Activated CD8-positive, alpha-beta T cell treated with anti-CD3 and anti-CD28 coated beads, Interleukin-2, amount 10 ng/mL, durations not matched to agents 7 days and 5 days (primary cell): ENCODE data around the gene SHH. TPM values are rescaled to one million over a fixed set of nuclear protein-coding genes. Genes with fewer than 3 reads are reported as not detected.

Experiments
- ATAC-seq: fragments of 150-1000 bp; cut with Tn5 transposase; one replicate; pipeline ENCODE4 v1.10.0; 2021; ENCODE audit warnings: moderate library complexity
- CTCF ChIA-PET: fragments of 350-600 bp; sonication (Branson Sonifier 250); formaldehyde crosslinking; loops from one replicate; lab custom pipeline; 2021; ENCODE audit warnings: antibody characterized with exemption; lab: Charles Lee
- POLR2A ChIA-PET: fragments of 350-600 bp; sonication (Branson Sonifier 250); formaldehyde crosslinking; loops from one replicate; lab custom pipeline; 2021; ENCODE audit warnings: antibody characterized with exemption; lab: Charles Lee
- DNase-seq: peaks from one replicate; pipeline ENCODE4 v3.0.0-alpha.2; 2020
- H3K27ac Mint-ChIP-seq: one replicate; pipeline ENCODE4 v1.8.0; 2021; ENCODE audit warnings: mild to moderate bottlenecking, mixed read lengths
- H3K27me3 Mint-ChIP-seq: one replicate; pipeline ENCODE4 v1.8.0; 2021; ENCODE audit warnings: low read depth, mixed read lengths
- H3K36me3 Mint-ChIP-seq: one replicate; pipeline ENCODE4 v1.8.0; 2021; ENCODE audit warnings: low read depth, mixed read lengths
- H3K4me1 Mint-ChIP-seq: one replicate; pipeline ENCODE4 v1.8.0; 2021; ENCODE audit warnings: low read depth, mixed read lengths
- H3K4me3 Mint-ChIP-seq: one replicate; pipeline ENCODE4 v1.8.0; 2021; ENCODE audit warnings: mild to moderate bottlenecking, mixed read lengths
- H3K9me3 Mint-ChIP-seq: one replicate; pipeline ENCODE4 v1.8.0; 2022; ENCODE audit warnings: mixed read lengths; ENCODE audit not compliant: insufficient read depth
- total RNA-seq, 2 experiments: library from RNA; stranded (reverse); gene quantifications; one replicate each; pipeline ENCODE4 v1.2.3, GENCODE V29; 2021

Gene SHH
- total RNA-seq, result under 1 TPM in 1 of 2 experiments, not detected in 1; 0.08 TPM

DNA sequence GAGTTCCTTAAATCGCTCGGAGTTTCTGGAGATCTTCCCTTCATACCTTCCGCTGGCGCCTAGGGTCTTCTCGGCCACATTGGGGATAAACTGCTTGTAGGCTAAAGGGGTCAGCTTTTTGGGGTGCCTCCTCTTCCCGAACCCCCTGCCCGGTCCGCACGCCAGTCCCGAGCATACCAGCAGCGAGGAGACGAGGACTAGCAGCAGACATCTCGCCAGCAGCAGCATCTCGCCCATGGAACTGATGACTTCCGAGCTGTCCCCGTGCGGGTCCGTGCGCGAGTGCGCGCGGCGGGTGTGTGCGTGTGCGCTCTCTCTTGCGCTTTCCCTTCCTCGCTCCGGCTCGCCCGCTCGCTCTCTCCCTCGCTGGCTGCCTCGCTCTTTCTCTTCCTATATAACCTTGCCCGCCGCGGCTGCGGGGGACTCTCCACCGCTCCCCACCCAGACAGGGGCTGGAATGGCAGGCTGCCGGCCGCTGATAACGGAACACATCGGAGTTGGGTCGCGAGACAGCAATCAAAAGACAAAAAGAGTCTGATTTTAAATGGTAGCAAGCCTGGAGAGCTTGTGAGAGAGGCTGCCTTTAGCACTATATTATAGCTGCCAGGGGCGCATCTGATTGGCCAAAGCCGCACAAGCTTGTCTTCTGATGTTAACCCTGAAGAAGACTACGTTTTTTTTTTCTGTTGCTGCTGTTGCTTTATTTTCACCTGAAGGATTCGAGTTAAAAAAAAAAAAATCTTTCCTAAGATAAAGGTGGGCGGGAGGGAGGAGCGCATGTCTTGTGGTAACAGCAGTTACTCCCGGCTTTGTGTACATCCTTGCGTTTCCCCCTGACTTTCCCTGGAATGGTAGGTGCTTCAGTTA lies at the start of gene SHH:
Gene SHH, minus strand, starts transcription at position 569 of the 867 bp plus-strand sequence. Its CDS starts 341 bp downstream, at position 228.
- no peak within 1 kb of the TSS for H3K4me3 Mint-ChIP-seq
- POLR2A ChIA-PET, result no interaction called here
- no peaks in the 10 kb centered on the region for H3K36me3 Mint-ChIP-seq
- no peaks in the 10 kb centered on the region for H3K9me3 Mint-ChIP-seq
- CTCF ChIA-PET, result interaction anchor here (0.8 kb wide), 1 partner anchor 398 kb away, joined by 3 read pairs; no protein-coding TSS in a partner anchor
- H3K27me3 Mint-ChIP-seq, result peaks cover 67% of the 10 kb centered on the region
- ATAC-seq (no peak), DNase-seq (no peak)
- peaks cover 23% of the 10 kb centered on the region for H3K4me1 Mint-ChIP-seq
- no peak within 1 kb of the TSS for H3K27ac Mint-ChIP-seq

GRCh38 chr7:155861480-155861868 lies 49.2 kb upstream of the SHH start:
- Mint-ChIP-seq H3K27me3 (peaks cover 6% of the 10 kb centered on the region), H3K9me3 (no peaks in the 10 kb centered on the region), H3K4me1 (no peaks in the 10 kb centered on the region), H3K27ac (no peak overlapping the region), H3K36me3 (no peaks in the 10 kb centered on the region), H3K4me3 (no peak overlapping the region)
- ATAC-seq, result no peak
- CTCF ChIA-PET, result interaction anchor here (0.6 kb wide), 1 partner anchor 154 kb away, joined by 3 read pairs; no protein-coding TSS in a partner anchor
- DNase-seq, result no peak
- POLR2A ChIA-PET, result no interaction called here

- H3K9me3 Mint-ChIP-seq, result no peaks in the 10 kb centered on the region
- CTCF ChIA-PET, result interaction anchor here (0.6 kb wide), 1 partner anchor 153 kb away, joined by 3 read pairs; no protein-coding TSS in a partner anchor
- no peaks in the 10 kb centered on the region for H3K4me1 Mint-ChIP-seq
- no peak overlapping the region for H3K4me3 Mint-ChIP-seq
- H3K36me3 Mint-ChIP-seq, result no peaks in the 10 kb centered on the region
- no peak for ATAC-seq
- no peak for DNase-seq
- H3K27ac Mint-ChIP-seq, result no peak overlapping the region
- POLR2A ChIA-PET, result no interaction called here
- H3K27me3 Mint-ChIP-seq, result peaks cover 6% of the 10 kb centered on the region
These were observed 48.7 kb upstream of the SHH start for GRCh38 chr7:155860840-155861479.

DNA sequence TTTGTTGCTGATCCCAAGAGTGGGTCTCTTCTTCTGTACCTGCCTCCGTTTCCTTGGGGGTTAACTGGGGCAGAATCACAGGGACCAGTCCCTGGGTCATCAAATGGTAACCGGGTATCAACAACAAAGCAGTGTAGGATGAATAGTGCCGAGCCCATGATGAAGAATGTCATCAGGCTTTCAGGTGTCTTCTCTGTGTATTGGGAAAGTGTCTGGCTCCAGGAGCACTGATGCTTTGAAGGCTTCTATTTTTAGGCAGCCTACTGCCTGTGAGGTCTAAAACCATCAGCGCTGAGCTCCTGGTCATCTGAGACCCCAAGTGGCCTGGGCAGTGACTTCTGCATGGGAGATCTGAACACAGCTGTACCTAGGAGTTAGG lies 48.2 kb upstream of the SHH start:
- Mint-ChIP-seq H3K36me3 (no peaks in the 10 kb centered on the region), H3K9me3 (no peaks in the 10 kb centered on the region), H3K27me3 (peaks cover 6% of the 10 kb centered on the region), H3K4me1 (no peaks in the 10 kb centered on the region), H3K27ac (no peak overlapping the region), H3K4me3 (no peak overlapping the region)
- ChIA-PET POLR2A (no interaction called here), CTCF (no interaction called here)
- DNase-seq (no peak), ATAC-seq (no peak)

DNA sequence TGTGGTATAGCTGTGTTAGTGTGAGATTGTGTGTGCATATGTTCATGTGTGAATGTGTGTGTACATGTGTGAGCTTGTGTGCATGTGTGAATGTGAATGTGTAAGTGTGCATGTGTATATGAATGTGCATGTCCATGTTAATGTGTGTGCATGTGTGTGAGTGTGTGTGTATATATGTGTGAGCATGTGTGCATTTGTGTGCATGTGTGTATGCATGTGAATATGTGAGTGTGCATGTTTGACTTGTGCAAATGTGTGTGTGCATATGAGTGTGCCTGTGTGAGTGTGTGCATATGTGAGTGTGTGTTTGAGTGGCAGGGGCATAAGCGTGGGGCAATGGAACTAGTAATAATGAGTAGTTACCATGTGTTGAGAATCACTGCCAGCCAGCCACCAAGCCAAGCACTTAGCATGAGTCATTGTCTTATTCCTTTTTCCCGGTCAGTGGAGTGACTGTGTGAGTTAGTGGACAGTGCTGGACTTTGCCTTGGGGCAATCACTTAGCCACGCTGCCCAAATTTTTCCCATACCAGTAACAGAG lies 46.3 kb upstream of the SHH start:
- Mint-ChIP-seq H3K4me3 (no peak overlapping the region), H3K36me3 (no peaks in the 10 kb centered on the region), H3K9me3 (no peaks in the 10 kb centered on the region), H3K27ac (no peak overlapping the region), H3K27me3 (peaks cover 6% of the 10 kb centered on the region), H3K4me1 (no peaks in the 10 kb centered on the region)
- DNase-seq, result no peak
- ChIA-PET CTCF (no interaction called here), POLR2A (no interaction called here)
- ATAC-seq, result no peak

GRCh38 chr7:155857141-155857540 lies 44.9 kb upstream of the SHH start:
- Mint-ChIP-seq H3K27ac (no peak overlapping the region), H3K36me3 (no peaks in the 10 kb centered on the region), H3K27me3 (peaks cover 6% of the 10 kb centered on the region), H3K9me3 (no peaks in the 10 kb centered on the region), H3K4me3 (no peak overlapping the region), H3K4me1 (no peaks in the 10 kb centered on the region)
- POLR2A ChIA-PET, result no interaction called here
- ATAC-seq (no peak), DNase-seq (no peak)
- CTCF ChIA-PET, result no interaction called here

GRCh38 chr7:155856656-155857055 lies 44.4 kb upstream of the SHH start:
- POLR2A ChIA-PET, result no interaction called here

GRCh38 chr7:155852426-155853301 lies 40.4 kb upstream of the SHH start:
- CTCF ChIA-PET, result no interaction called here
- no peaks in the 10 kb centered on the region for H3K36me3 Mint-ChIP-seq
- ATAC-seq, result no peak
- no peaks in the 10 kb centered on the region for H3K9me3 Mint-ChIP-seq
- no peak overlapping the region for H3K27ac Mint-ChIP-seq
- H3K4me1 Mint-ChIP-seq, result no peaks in the 10 kb centered on the region
- peaks cover 2% of the 10 kb centered on the region for H3K27me3 Mint-ChIP-seq
- POLR2A ChIA-PET, result no interaction called here
- no peak for DNase-seq
- H3K4me3 Mint-ChIP-seq, result no peak overlapping the region

More at GRCh38 chr7:155856656-155857055, 44.4 kb upstream of the SHH start:
- CTCF ChIA-PET, result no interaction called here
- Mint-ChIP-seq H3K36me3 (no peaks in the 10 kb centered on the region), H3K9me3 (no peaks in the 10 kb centered on the region), H3K27me3 (peaks cover 4% of the 10 kb centered on the region), H3K27ac (no peak overlapping the region), H3K4me3 (no peak overlapping the region), H3K4me1 (no peaks in the 10 kb centered on the region)
- ATAC-seq, result no peak
- no peak for DNase-seq

- ChIA-PET CTCF (no interaction called here), POLR2A (interaction anchor here (0.7 kb wide), 1 partner anchor 589 kb away, joined by 4 read pairs; no protein-coding TSS in a partner anchor)
- ATAC-seq (no peak), DNase-seq (no peak)
- no peak overlapping the region for H3K27ac Mint-ChIP-seq
- H3K4me1 Mint-ChIP-seq, result no peaks in the 10 kb centered on the region
- no peaks in the 10 kb centered on the region for H3K36me3 Mint-ChIP-seq
- peaks cover 2% of the 10 kb centered on the region for H3K27me3 Mint-ChIP-seq
- no peaks in the 10 kb centered on the region for H3K9me3 Mint-ChIP-seq
- no peak overlapping the region for H3K4me3 Mint-ChIP-seq
These were observed 39.6 kb upstream of the SHH start for GRCh38 chr7:155851892-155852291.

DNA sequence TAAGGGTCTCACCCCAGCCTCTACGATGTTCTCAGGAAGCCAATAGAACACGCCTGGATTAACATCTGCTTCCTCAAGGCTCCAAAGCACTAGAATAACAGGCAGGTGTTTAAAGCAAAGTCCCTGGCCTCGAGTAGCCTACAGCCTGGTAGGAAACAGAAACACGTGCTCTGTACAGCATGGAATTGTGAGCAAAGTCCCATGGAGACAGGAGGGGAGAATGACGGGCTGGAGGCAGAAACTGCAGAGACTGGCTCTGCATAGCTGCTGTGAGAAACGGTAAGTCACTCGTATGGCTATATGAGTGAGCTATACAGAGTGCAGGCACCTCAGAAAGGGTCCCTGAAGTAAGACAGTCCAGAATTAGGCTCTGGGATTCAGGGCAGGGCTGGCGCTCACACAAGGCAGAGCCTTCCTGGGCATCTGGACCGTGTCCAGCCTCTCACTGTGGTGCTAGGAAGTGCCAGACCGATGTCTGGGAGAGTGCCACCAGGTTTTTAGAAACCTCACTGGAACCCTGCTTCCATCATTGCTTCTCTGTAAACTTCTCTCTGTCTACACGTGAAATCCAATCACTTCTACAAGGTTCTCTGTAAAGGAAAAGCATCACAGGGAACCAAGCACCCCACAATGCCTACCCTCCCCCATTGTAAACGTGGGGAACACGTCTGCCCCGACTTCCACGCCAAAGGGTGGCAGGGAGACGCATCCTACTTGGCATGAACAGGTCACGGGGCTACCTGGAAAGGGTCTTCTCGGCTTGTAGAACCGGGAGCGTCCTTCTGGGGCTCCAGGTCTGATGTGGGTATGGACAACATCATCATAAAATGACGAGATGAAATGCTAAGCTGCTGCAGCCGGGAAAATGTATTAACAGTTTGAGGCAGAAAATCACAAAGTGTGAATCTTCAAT lies 38.8 kb upstream of the SHH start:
- Mint-ChIP-seq H3K36me3 (no peaks in the 10 kb centered on the region), H3K4me3 (no peak overlapping the region), H3K9me3 (no peaks in the 10 kb centered on the region), H3K27me3 (peaks cover 1% of the 10 kb centered on the region), H3K4me1 (no peaks in the 10 kb centered on the region), H3K27ac (no peak overlapping the region)
- CTCF ChIA-PET, result no interaction called here
- ATAC-seq, result no peak
- DNase-seq, result no peak
- POLR2A ChIA-PET, result no interaction called here
